Liver (tissue), 9 donors: ENCODE results near the gene GGA2. TPM values are rescaled to one million over a fixed set of nuclear protein-coding genes. Genes with fewer than 3 reads are reported as not detected.

ENCODE experiments used
- DNase-seq: peaks from one replicate; pipeline ENCODE4 v3.0.0-alpha.2; 2017; ENCODE audit warnings: low spot score
- H3K27ac ChIP-seq, 2 donors: one replicate each; pipeline ENCODE4 v1.7.0; 2013; ENCODE audit warnings: inconsistent platforms in 2 of 2, low read length in 2 of 2, control low read depth in 1 of 2, low read depth in 1 of 2, mild to moderate bottlenecking in 1 of 2
- H3K27me3 ChIP-seq, 4 donors: one replicate each; pipeline versions ENCODE4 v1.6.1 to v1.7.0; 2013; ENCODE audit warnings: low read length in 3 of 4, inconsistent platforms in 1 of 4, mild to moderate bottlenecking in 1 of 4, moderate library complexity in 1 of 4; ENCODE audit not compliant: control insufficient read depth in 4 of 4, insufficient read depth in 4 of 4
- H3K36me3 ChIP-seq, 4 donors: one replicate each; pipeline versions ENCODE4 v1.6.1 to v1.7.0; 2013; ENCODE audit warnings: low read length in 3 of 4, mild to moderate bottlenecking in 3 of 4, low read depth in 1 of 4, moderate library complexity in 1 of 4; ENCODE audit not compliant: control insufficient read depth in 4 of 4, insufficient read depth in 3 of 4
- H3K4me1 ChIP-seq, 4 donors: one replicate each; pipeline versions ENCODE4 v1.6.1 to v1.7.0; 2013; ENCODE audit warnings: low read length in 3 of 4, mild to moderate bottlenecking in 3 of 4, moderate library complexity in 1 of 4; ENCODE audit not compliant: control insufficient read depth in 4 of 4, insufficient read depth in 4 of 4
- H3K4me3 ChIP-seq, 3 donors: one replicate each; pipeline versions ENCODE4 v1.6.1 to v1.7.0; 2013; ENCODE audit warnings: low read length in 3 of 3, control low read depth in 1 of 3, low read depth in 1 of 3, mild to moderate bottlenecking in 1 of 3
- H3K9ac ChIP-seq, 2 donors: one replicate each; pipeline ENCODE4 v1.7.0; 2013; ENCODE audit warnings: low read length in 2 of 2, mild to moderate bottlenecking in 2 of 2, moderate library complexity in 2 of 2, control low read depth in 1 of 2, low read depth in 1 of 2
- H3K9me3 ChIP-seq, 4 donors: one replicate each; pipeline versions ENCODE4 v1.6.1 to v1.7.0; 2013; ENCODE audit warnings: low read length in 3 of 4; ENCODE audit not compliant: control insufficient read depth in 4 of 4
- ATF3 ChIP-seq: IDR thresholded peaks from 2 replicates; pipeline ENCODE4 v1.6.1; 2016; ENCODE audit warnings: antibody characterized with exemption
- CTCF ChIP-seq: fragments of 150-350 bp; IDR thresholded peaks from 2 replicates; pipeline ENCODE4 v1.5.1; 2017; ENCODE audit warnings: improper control_type of control experiment, low read depth, low read length; ENCODE audit not compliant: missing input control
- EGR1 ChIP-seq, 2 donors: IDR thresholded peaks; 2 replicates each; pipeline ENCODE4 v1.6.1; 2016 to 2018; ENCODE audit warnings: antibody characterized with exemption in 2 of 2, low read depth in 2 of 2
- FOXA1 ChIP-seq: IDR thresholded peaks from 2 replicates; pipeline ENCODE4 v1.6.1; 2016; ENCODE audit warnings: antibody characterized with exemption
- FOXA2 ChIP-seq: IDR thresholded peaks from 2 replicates; pipeline ENCODE4 v1.6.1; 2016; ENCODE audit warnings: antibody characterized with exemption
- GABPA ChIP-seq, 2 donors: IDR thresholded peaks in 1 of 2; conservative IDR thresholded peaks in 1 of 2; 2 replicates each; pipeline ENCODE4 v1.6.1; 2016; ENCODE audit warnings: antibody characterized with exemption in 2 of 2, mild to moderate bottlenecking in 1 of 2, moderate library complexity in 1 of 2
- HNF4A ChIP-seq, 2 donors: conservative IDR thresholded peaks; 2 replicates each; pipeline ENCODE4 v1.6.1; 2016; ENCODE audit warnings: antibody characterized with exemption in 2 of 2, mild to moderate bottlenecking in 2 of 2
- HNF4G ChIP-seq: IDR thresholded peaks from 2 replicates; pipeline ENCODE4 v1.6.1; 2016; ENCODE audit warnings: antibody characterized with exemption
- JUND ChIP-seq, 2 donors: IDR thresholded peaks; 2 replicates each; pipeline ENCODE4 v1.6.1; 2016; ENCODE audit warnings: antibody characterized with exemption in 2 of 2
- MAX ChIP-seq: IDR thresholded peaks from 2 replicates; pipeline ENCODE4 v1.6.1; 2016; ENCODE audit warnings: antibody characterized with exemption
- NR2F2 ChIP-seq: IDR thresholded peaks from 2 replicates; pipeline ENCODE4 v1.6.1; 2016; ENCODE audit warnings: antibody characterized with exemption
- RAD21 ChIP-seq, 2 donors: IDR thresholded peaks; 2 replicates each; pipeline ENCODE4 v1.6.1; 2016; ENCODE audit warnings: antibody characterized with exemption in 2 of 2, mild to moderate bottlenecking in 2 of 2
- RXRA ChIP-seq, 2 donors: IDR thresholded peaks; 2 replicates each; pipeline ENCODE4 v1.6.1; 2017 to 2018; ENCODE audit warnings: antibody characterized with exemption in 2 of 2, mild to moderate bottlenecking in 1 of 2
- SP1 ChIP-seq: IDR thresholded peaks from 2 replicates; pipeline ENCODE4 v1.6.1; 2018; ENCODE audit warnings: antibody characterized with exemption, mild to moderate bottlenecking
- TAF1 ChIP-seq: conservative IDR thresholded peaks from 2 replicates; pipeline ENCODE4 v1.6.1; 2016; ENCODE audit warnings: antibody characterized with exemption, mild to moderate bottlenecking
- YY1 ChIP-seq: IDR thresholded peaks from 2 replicates; pipeline ENCODE4 v1.6.1; 2016; ENCODE audit warnings: antibody characterized with exemption, mild to moderate bottlenecking
- ZBTB33 ChIP-seq: IDR thresholded peaks from 2 replicates; pipeline ENCODE4 v1.6.1; 2016; ENCODE audit warnings: antibody characterized with exemption
- WGBS: extraction: QIAGEN DNeasy Blood & Tissue Kit; methylation state at CpG from one replicate; pipeline ENCODE4 v1.1.7; 2013; 5-methylcytosine and 5-hydroxymethylcytosine counted together
- polyA plus RNA-seq, 2 donors: library from polyadenylated mRNA; stranded (reverse) in 1 of 2; unstranded in 1 of 2; fragments of 200-250 nt in 1 of 2; fragments of >200 nt in 1 of 2; fragmentation: Nextera tagmentation in 1 of 2; extraction: Ambion mirVana in 1 of 2; gene quantifications; one replicate each; pipeline versions ENCODE4 v1.2.1 to v1.2.3, GENCODE V29; 2013 to 2015
- total RNA-seq, 2 donors: library from RNA; depleted of rRNA; stranded (reverse); fragments of >200 nt; gene quantifications; one replicate each; pipeline ENCODE4 v1.2.3, GENCODE V29; 2014
- TF ChIP-seq, protein P1 (sequence below): IDR thresholded peaks from 2 replicates; pipeline ENCODE4 v1.6.1; 2016; ENCODE audit warnings: antibody characterized with exemption, mild to moderate bottlenecking
- donor health status: healthy.
- donor health status: healthy.
- donor health status: healthy.
- donor health status: healthy.
- donor health status: healthy.

The GGA2 gene
- total and polyA plus RNA-seq, 4 donors: 8.4 to 23.9 (median 16.0) TPM

GRCh38 chr16:23466162-23466885, 44.0 kb downstream of the GGA2 start:
- no peak for DNase-seq
- peaks cover 5 to 46% (median 35%) of the 10 kb centered on the region in 4 donors for H3K36me3 ChIP-seq

DNA sequence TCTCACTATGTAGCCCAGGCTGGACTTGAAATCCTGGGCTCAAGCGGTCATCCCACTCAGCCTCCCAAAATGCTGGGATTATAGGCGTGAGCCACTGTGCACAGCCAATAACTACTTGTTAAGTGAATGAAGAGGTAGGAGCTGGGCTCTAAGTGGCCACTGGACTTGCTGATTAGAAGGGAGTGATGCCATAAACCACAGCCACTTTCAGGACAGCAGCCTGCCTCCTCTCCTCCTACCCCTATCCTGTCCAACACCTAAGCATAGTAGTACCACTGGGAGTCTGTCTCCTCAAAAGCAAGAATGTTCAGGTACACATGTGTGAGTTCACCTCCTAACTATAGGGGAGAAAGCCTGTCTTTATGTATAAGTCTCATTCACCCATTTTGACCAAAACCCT, 45.1 kb downstream of the GGA2 start:
- H3K4me1 ChIP-seq: peaks cover 0 to 3% (median 0%) of the 10 kb centered on the region in 4 donors
- WGBS: 96% methylated on average over 2 of the region's 2 CpGs
- no peaks in the 10 kb centered on the region for H3K9me3 ChIP-seq
- TF ChIP-seq GABPA (IDR thresholded peaks at IDR 0.05 in 1 of 2, conservative IDR thresholded peaks at IDR 0.05 in 1 of 2) (no peak), NR2F2 (no peak), FOXA2 (no peak)
- H3K36me3 ChIP-seq: peaks cover 3 to 45% (median 37%) of the 10 kb centered on the region in 4 donors
- H3K27me3 ChIP-seq: no peaks in the 10 kb centered on the region
- no peak overlapping the region for H3K9ac ChIP-seq
- no peak for DNase-seq
- no peak overlapping the region for H3K4me3 ChIP-seq
- H3K27ac ChIP-seq: no peak overlapping the region

More at GRCh38 chr16:23466162-23466885, 44.0 kb downstream of the GGA2 start:
- WGBS: 97% methylated on average over 4 of the region's 4 CpGs
- Histone ChIP-seq H3K4me3 (no peak overlapping the region), H3K27me3 (no peaks in the 10 kb centered on the region), H3K9ac (no peak overlapping the region), H3K27ac (no peak overlapping the region), H3K9me3 (no peaks in the 10 kb centered on the region), H3K4me1 (peaks cover 0 to 3% (median 0%) of the 10 kb centered on the region in 4 donors)
- no peak for TF ChIP-seq ATF3

GRCh38 chr16:23464196-23464595, 46.1 kb downstream of the GGA2 start:
- no peaks in the 10 kb centered on the region for H3K9me3 ChIP-seq
- H3K4me1 ChIP-seq: peaks cover 0 to 3% (median 0%) of the 10 kb centered on the region in 4 donors
- H3K27me3 ChIP-seq: no peaks in the 10 kb centered on the region
- peaks cover 2 to 35% (median 29%) of the 10 kb centered on the region in 4 donors for H3K36me3 ChIP-seq
- TF ChIP-seq GABPA (IDR thresholded peaks at IDR 0.05 in 1 of 2, conservative IDR thresholded peaks at IDR 0.05 in 1 of 2): no peak
- TF ChIP-seq HNF4G: no peak
- no peak for TF ChIP-seq FOXA2
- no peak for TF ChIP-seq SP1
- TF ChIP-seq NR2F2: no peak
- TF ChIP-seq ZBTB33: no peak
- no peak for TF ChIP-seq FOXA1
- TF ChIP-seq TAF1: no peak
- TF ChIP-seq YY1: no peak
- no peak for TF ChIP-seq RXRA (IDR thresholded peaks at IDR 0.05)
- TF ChIP-seq JUND (IDR thresholded peaks at IDR 0.05): no peak
- TF ChIP-seq EGR1 (IDR thresholded peaks at IDR 0.05; ENCODE audit: low read depth in 2 of 2): no peak
- no peak for TF ChIP-seq HNF4A (conservative IDR thresholded peaks at IDR 0.05)
- TF ChIP-seq CTCF: no peak
- TF ChIP-seq MAX: no peak
- no peak for TF ChIP-seq RAD21 (IDR thresholded peaks at IDR 0.05)
- TF ChIP-seq, protein P1, sequence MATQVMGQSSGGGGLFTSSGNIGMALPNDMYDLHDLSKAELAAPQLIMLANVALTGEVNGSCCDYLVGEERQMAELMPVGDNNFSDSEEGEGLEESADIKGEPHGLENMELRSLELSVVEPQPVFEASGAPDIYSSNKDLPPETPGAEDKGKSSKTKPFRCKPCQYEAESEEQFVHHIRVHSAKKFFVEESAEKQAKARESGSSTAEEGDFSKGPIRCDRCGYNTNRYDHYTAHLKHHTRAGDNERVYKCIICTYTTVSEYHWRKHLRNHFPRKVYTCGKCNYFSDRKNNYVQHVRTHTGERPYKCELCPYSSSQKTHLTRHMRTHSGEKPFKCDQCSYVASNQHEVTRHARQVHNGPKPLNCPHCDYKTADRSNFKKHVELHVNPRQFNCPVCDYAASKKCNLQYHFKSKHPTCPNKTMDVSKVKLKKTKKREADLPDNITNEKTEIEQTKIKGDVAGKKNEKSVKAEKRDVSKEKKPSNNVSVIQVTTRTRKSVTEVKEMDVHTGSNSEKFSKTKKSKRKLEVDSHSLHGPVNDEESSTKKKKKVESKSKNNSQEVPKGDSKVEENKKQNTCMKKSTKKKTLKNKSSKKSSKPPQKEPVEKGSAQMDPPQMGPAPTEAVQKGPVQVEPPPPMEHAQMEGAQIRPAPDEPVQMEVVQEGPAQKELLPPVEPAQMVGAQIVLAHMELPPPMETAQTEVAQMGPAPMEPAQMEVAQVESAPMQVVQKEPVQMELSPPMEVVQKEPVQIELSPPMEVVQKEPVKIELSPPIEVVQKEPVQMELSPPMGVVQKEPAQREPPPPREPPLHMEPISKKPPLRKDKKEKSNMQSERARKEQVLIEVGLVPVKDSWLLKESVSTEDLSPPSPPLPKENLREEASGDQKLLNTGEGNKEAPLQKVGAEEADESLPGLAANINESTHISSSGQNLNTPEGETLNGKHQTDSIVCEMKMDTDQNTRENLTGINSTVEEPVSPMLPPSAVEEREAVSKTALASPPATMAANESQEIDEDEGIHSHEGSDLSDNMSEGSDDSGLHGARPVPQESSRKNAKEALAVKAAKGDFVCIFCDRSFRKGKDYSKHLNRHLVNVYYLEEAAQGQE: no peak
- no peak for TF ChIP-seq ATF3
- no peak overlapping the region for H3K27ac ChIP-seq
- H3K4me3 ChIP-seq: no peak overlapping the region
- no peak for DNase-seq
- WGBS: 86% methylated on average over 1 of the region's 1 CpG
- no peak overlapping the region for H3K9ac ChIP-seq
